Activated CD4-positive, CD25-positive, alpha-beta regulatory T cell treated with anti-CD3 and anti-CD28 coated beads, Interleukin-2, amount 50 U/mL, for 72 hours (primary cell): Measurements from ENCODE around the gene HCN2.

Experiments
- DNase-seq: peaks from one replicate; pipeline ENCODE4 v3.0.0; 2021

HCN2 gene

DNA sequence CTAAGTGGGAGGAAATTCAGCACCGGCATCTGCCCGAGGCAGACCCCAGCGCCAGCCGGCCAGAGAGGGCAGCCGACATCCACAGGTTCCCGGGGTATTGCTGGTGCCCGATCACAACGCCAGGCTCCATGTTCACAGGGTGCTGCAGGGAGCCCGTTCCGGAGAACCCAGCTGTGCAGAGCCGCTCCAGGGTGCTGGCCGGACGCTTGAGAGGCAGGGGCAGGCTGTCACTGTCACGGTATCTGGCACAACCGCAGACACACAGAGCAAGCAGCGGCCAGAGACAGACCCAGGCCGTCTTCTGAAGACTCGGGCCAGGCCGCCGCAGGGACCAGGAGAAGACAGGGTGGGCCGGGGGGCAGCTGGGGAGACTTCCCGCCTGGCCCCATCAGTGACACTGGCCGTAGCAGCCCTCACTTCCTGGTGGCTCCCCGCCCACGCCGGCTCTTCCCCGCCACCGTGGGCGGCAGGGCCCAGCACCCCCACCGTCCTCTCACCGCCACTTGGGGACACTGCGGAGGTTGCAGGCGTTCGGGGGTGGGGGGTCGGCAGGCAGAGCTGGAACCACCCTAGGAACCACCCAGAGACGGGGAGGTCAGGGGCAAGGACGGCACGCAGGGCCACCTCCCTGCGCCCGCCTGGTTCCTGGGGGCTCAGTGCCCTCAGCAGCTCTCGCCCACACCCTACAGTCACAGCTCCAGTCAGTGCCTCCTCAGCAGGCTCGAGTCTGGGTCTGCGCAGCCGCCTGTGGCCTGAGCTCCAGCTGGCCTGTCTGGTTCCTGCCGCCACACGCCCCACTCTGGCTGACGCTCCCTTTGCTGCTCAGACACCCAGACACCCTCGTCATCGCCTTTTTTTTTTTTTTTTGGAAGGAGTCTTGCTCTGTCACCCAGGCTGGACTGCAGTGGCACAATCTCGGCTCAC is 69.5 kb downstream of the HCN2 start:
- no peak for DNase-seq

DNA sequence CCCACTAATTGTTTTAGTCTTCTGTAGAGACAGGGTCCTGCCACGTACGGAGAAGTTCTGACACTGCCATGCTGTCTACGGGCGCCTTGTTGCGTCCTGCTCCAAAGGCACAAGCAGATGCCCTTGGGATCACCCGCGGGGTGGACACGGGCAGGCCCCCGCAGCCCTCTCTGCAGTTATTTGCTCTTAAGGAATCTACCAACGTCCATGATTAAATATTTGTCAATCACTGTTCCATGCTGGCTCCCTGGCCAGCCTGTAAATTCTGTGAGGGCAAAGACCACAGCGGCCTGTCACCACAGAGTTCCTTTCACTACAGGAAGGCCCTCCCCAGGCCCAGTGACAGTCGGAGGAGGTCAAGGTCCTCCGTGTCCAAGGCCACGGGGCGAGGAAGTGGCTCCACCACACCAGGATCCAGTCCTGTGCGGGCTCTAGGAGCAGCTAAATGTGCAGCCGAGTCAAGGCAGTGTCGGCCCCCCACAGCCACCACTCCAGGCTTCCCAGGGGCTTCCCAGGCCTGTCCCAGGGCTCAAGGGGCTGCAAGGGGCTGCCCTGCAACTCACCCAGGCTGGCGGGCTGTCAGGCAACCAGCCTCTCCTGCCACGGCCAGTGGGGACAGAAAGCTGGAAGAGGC is 71.2 kb downstream of the HCN2 start:
- DNase-seq = no peak

DNA sequence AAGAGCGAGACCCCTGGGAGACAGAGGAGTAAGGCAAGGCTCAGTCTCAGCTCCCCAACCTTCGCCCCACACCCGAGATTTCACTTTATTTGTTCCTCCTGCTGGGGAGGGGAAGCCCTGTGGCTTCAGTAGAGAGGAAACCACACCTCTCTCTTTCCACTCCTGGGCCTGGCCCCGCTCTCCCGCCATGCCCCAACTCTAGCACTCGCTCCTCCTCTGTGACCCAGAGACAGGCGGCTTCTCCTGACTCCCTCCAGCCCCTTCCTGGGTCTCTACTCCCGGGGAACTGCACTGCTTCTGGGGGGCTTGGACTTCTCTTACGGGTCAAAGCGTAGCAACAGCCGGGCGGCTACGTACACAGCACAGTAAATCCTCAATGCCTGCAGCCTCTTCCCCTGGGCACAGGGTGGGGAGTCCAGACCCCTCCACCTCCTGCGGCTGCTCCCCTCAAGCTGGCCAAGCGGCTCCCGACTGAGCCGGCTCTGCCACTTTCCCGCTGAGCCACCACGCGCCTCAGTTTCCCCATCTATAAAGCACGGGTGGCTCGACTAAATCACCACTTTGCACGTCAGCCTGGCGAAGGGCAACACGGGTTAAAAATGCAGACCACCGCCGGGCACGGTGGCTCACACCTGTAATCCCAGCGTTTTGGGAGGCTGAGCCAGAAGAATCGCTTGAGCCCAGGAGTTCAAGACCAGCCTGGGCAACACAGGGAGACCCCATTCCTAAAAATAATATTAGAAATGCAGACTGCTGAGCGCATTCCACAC is 71.9 kb downstream of the HCN2 start:
- DNase-seq = peak; percentile 53

DNA sequence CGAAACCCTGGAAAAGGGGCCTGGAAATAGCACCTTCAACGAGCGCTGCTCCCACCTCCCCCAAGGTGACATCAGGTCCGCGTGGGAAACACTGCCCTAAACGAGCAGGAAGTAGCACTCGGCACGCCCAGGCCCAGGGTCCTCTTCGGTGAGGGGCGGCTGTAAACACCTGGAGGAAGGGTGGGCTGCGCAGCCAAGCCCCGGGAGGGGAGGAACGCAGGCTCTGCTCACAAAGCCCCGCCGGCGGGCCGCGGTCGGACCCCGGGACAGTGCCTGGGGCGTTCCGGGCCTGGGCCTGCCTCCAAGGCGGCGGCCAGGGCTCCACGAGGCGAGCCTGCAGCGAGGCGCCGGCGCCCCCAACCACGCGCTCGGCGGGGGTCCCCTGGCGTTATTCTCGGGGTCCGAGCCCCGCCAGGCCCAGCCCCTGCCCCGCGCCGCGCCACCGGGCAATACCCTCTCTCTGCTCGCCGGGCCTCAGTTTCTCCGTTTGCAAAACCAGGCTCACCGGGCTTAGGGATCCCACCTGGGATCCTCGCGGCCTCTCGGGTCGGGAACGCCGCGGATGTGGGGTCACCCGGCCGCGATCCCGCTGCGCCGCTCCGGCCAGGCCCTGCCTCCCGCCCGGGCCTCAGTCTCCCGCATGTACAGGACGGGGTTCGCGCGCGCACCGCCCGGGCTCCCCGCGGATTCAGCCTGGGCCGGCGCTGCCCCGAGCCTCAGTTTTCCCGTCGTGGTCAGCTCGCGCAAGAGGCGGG is 72.7 kb downstream of the HCN2 start:
- peak; percentile 65 for DNase-seq

DNA sequence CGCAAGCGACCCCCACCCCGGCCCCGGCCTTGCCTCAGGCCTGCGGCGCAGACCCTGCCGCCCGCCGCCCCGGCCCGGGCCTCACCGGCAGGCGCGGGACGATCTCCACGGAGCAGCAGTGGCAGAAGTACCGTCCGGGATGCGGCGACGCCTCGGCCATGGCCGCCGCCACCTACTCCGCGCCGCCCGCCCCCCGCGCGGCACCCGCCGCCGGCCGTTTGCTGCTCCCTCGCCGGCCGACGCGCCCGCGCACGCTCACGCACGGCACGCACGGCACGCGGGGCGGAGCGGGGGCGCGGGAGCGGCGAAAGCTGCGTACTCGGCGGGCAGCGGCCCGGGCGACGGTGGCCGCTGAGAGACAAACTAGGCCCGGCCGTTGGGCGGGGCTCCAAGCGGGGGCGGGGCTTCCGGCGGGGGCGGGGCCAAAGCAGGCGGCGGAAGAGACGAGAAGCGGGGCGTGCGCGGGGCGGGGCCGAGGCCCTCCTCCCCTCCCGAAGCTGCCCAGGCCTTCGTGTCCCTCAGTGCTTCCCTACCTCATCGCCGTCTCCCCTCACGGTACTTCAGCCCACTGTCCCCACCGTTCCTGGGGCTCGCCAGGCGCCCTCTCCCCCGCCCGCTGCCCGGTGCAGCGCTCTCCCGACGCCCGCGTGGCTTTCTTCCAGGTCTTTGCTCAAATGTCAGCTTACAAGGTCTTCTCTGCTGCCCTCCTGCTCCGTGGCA is 73.4 kb downstream of the HCN2 start, which contains the start of gene RNF126:
Gene RNF126, minus strand, starts transcription at position 253 of the 720 bp plus-strand sequence. Its CDS starts 93 bp downstream, at position 160.
- peak; percentile 89 for DNase-seq

DNA sequence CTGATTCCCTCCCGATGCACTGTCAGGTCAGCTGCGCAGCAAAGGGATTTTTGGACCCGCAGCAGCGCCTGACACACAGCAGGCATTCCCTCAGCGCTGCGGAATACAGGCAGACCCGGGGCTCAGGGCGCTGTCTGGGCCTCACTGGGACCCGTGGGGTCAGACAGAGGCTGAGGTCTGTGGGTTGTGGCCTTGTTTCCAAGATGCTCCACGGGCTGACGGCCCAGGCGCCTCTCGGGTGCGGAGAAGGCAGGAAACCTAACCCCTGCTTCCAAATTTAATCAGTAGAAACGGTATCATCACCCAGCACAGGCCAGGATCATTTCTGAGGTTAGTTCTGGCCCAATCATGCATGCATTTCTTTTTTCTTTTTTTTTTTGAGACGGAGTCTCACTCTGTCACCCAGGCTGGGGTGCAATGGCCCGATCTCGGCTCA is 74.0 kb downstream of the HCN2 start:
- DNase-seq = no peak

DNA sequence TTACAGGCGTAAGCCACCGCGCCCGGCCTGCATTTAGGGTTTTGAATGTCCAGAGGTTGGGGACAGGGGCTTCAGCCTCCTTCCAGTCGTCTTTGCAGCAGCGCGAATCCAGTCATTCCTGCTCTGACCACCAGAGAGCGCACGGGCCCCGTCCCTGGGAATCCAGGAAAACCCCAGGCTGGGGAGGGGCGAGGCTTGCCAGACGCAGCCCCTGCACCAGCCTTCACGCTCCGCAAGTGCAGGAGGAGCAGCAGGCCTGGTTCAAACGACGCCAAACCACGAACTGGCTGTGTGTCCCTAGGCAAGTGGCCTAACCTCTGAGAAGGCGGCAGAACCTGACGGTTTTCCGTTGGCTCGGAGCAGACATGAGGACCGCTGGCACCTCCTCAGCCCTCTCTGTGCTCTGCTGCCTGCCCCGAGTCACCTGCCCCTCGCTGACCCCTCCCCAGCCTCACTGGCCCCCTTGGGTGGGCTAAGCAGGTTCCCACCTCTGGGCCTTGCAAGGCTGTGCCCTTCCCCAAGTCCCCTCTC is 75.3 kb downstream of the HCN2 start:
- DNase-seq = peak; percentile 84
